Medulla oblongata (tissue), 1 donor: ENCODE results near the gene ARPC1B.

Experiments used
- DNase-seq: peaks from one replicate; pipeline ENCODE4 v3.0.0-alpha.2; 2015; ENCODE audit errors: extremely low spot score

The ARPC1B gene

DNA sequence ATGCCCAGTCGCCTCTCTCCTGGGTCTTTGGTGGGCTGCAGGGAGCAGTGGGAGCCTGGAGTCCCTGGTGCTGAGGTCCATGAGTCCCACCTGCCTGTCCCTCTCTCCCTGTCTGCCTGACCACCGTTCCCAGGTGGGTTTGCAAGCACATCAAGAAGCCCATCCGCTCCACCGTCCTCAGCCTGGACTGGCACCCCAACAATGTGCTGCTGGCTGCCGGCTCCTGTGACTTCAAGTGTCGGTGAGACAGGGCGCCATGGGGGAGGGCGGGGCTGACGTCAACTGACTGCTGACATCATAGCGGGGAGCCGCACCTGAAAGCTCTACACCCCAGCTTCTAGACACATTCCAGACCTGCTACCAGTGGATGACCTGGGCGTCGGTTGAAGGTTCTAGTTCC is 15.2 kb downstream of the ARPC1B start:
- no peak for DNase-seq

- DNase-seq, result no peak
Measured at GRCh38 chr7:99390941-99391602, 16.5 kb downstream of the ARPC1B start.

GRCh38 chr7:99392046-99392445 is 17.5 kb downstream of the ARPC1B start:
- DNase-seq, result no peak

- DNase-seq, result peak; percentile 19
Measured at GRCh38 chr7:99392659-99393354, 18.3 kb downstream of the ARPC1B start.

DNA sequence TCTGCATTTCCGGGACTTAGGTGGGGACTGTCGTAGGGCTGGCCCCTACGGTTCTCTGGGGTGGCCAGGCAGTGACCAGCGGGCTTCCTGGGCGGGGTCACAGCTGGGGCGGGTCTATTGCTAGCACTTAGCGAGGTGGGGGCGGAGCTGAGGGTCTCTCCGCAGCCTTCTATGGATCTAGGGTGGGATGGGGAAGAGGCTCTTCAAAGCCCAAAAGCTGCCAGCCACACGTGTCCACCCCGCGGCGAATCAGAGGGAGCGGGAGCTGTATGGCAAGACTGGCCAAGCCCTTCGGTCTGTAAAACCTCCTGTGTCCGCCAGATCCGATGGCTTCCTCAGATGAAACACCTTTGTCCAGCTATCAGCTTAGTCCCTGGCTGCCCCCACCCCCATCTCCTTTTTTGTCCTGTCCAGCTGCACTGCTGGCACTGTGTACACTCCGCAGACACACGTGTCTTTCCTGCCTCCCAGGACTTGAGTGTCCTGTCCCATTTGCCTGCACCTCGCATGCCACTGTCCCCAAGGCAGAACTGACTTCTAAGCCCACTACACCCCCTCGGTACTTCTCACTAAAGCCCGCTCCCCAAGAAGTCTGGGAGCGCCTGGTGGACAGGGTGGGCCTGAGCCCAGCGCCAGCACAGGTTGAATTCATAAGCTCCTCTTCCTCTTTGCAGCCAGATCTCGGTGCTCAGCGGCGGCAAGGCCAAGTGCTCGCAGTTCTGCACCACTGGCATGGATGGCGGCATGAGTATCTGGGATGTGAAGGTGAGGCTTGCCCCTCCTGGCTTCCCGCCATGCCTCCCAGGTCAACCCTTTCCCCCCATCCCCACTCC is 19.0 kb downstream of the ARPC1B start:
- DNase-seq, result no peak

DNA sequence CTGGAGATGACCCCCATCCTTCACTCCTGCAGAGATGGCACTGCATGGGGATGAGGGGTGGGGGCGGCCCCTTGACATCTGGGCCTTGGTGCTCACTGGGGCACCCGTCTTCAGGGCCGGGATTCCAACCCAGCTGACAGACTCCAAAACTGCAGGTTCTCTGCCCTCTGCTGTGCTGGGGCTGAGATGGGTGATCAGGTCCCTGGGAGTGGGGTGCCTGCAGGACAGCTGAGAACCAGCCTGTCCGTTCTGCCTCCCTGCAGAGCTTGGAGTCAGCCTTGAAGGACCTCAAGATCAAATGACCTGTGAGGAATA is 19.6 kb downstream of the ARPC1B start:
- no peak for DNase-seq

- DNase-seq, result no peak
Measured at GRCh38 chr7:99395616-99396327, 21.2 kb downstream of the ARPC1B start.

DNA sequence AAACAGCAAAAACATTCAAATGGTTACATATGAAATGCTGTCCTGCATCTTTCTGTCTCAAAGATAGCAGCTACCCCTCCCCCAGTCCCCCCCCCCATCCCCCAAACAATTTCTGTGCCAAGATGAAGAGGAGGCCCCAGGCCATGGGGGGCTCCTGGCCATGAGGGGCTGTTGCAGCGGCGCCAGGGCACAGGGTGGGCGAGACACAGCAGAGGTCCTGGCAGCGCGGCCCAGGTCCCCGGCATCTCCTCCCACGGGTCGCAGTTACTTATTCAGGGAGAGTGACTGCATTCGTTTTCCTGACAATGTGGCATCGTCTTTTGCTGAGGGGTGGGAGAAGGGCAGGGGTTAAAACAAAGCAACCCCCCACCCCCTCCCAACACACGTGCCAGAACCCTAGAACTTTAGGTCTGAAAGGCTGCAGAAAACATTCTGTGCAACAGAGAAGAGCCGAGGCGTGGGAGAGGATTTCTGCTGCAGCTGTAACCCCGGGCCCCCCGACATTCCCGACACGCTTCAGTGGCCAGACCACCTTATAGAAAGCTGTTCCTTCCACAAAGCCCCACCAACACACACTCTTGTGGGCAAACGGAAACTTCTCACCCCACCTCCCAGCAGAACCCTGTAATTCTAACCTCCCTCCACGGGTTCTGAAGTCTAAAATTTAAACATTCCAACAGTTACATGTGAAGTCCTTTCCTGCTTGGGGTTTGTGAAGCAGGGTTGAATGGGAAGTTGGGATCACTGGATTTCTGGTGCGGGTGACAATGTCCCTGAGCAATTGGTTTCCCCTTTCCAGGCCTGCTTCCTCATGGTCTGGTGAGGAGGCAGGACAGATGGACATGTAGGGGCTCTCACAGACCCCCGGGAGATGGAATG is 22.1 kb downstream of the ARPC1B start:
- no peak for DNase-seq

- DNase-seq, result no peak
Measured at GRCh38 chr7:99397297-99397983, 22.9 kb downstream of the ARPC1B start.

DNA sequence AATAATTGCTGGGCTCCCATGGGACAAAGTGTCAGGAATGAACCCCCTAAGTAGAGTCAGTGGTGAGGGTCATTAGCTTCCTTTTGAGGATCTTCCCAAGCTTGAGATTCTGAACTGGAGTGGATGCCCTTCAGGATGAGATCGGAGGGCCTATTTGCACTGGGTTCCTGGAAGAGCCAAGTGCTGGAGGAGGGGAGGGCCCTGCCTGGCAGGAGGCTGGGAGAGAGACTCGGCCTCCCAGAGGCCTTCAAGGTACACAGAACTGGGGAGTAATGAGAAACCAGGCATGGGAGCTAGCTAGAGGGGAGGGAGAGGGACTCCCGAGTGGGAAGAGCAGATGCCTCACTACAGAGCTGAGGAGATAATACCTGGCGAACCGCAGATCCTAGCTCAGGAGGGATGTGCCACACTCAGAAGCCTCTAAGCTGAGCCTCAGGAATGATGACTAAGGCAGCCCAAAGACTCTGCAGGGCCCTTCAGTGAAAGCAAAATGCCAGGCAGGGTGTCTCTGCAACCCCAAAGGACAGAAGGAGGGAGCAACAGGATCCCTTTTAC is 24.4 kb downstream of the ARPC1B start:
- DNase-seq, result no peak

- no peak for DNase-seq
Measured at GRCh38 chr7:99399597-99399996, 25.1 kb downstream of the ARPC1B start.

DNA sequence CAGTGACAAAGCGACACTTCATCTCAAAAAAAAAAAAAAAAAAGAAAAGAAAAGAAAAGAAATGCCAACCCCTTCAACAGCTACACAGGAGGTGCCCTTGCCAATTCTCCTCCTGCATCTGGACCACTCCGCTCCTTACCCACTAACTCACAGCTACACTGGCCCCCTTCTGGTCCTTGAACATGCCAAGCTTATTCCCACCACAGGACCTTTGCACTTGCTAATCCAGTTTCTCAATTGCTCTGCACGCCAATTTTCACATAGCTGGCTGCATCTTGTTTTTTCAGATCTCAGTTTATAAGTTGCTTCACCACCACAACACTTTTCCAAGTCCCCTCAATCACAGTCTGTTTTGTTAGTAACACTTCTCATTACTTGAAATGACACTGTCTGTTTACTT is 28.3 kb downstream of the ARPC1B start:
- DNase-seq, result no peak

- DNase-seq, result no peak
Measured at GRCh38 chr7:99403764-99404163, 29.2 kb downstream of the ARPC1B start.

- DNase-seq, result no peak
Measured at GRCh38 chr7:99404235-99404976, 29.9 kb downstream of the ARPC1B start.

DNA sequence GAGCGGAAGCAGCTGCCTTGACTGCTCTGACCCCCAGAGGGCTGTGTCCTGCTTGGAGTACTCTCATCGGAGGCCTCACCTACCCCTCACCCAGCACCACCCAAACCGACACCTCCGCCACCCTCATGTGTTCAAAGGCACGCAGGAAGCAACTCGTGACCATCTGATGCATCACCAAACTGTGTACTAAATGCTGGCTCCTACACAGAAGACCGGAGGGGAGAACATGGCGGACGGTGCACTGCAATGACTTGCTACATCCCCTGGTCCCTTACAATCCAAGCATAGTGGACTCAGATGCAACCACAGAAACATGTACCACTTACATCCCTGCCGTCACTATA is 30.4 kb downstream of the ARPC1B start:
- no peak for DNase-seq

DNA sequence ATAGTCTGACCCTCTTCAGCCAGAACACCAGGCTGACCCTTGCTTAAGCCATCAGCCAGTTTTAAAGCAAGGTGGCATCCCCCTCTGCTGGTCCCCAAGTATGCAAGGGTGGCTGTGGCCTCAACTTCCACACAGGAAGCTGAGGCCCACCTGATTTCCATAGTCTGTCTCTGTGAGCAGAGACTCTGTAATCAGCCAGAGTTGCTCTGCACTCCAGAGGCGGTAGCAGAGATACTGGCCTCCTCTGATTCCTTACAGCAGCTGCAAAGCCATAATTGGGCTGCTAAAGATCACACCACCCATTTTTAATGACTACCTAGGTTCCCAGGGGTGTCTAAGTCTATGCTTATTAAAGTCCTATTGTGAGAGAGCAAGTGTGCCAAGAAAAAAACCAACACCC is 32.0 kb downstream of the ARPC1B start:
- DNase-seq, result no peak

DNA sequence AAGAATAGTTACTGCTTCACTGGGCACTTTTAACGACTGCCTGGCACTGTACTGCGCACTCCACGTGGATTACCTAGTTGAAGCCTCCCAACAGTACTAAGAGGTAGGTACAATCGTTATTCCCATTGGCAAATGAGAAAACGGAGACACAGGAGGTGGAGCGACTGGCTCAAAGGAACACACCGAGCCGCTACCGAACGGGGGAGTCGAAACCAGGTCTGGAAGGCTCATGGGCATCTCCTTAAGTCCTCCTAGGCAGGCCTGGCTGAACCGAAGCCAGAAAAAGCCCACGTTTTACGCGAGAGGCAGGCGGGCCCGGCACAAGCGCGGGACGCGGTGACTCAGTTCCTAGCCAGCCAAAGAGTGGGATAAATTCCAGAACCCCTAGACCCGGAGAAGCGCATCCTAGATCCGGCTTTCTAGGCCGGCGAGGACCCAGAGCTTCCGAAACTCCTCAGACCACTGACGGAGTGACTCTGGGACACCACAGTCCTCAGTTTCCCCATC is 33.4 kb downstream of the ARPC1B start:
- DNase-seq, result no peak

GRCh38 chr7:99408379-99409191 is 34.1 kb downstream of the ARPC1B start, which contains the start of the genes BUD31 and PDAP1:
Gene BUD31 (plus strand): TSS chr7:99408969. CDS start chr7:99411093, 2,124 bp downstream.
Gene PDAP1 (minus strand): TSS chr7:99408597. CDS start chr7:99408548, 49 bp downstream.
- peak; percentile 96 for DNase-seq
